Adrenal gland (tissue), 12 donors: ENCODE measurements around the gene IQGAP2. TPM values are rescaled to one million over a fixed set of nuclear protein-coding genes. Genes with fewer than 3 reads are reported as not detected.

Experiments
- DNase-seq, 7 donors: peaks; one replicate each; pipeline ENCODE4 v3.0.0-alpha.2; 2019 to 2020
- H3K27ac ChIP-seq, 5 donors: fragments of 200-600 bp; sonication (generic) in 4 of 5; 1 replicate in 3 of 5; 2 replicates in 2 of 5; pipeline versions ENCODE4 v1.5.1 to v1.8.0; 2016 to 2020; ENCODE audit warnings: mild to moderate bottlenecking in 1 of 5
- H3K27me3 ChIP-seq: fragments of 200-600 bp; 2 replicates; pipeline ENCODE4 v1.8.0; 2021
- H3K36me3 ChIP-seq, 2 donors: fragments of 200-600 bp; replicated peaks in 1 of 2; 1 replicate in 1 of 2; 2 replicates in 1 of 2; pipeline versions ENCODE4 v1.5.1 to v1.8.0; 2018 to 2022
- H3K4me1 ChIP-seq, 2 donors: fragments of 200-600 bp; replicated peaks in 1 of 2; 1 replicate in 1 of 2; 2 replicates in 1 of 2; pipeline versions ENCODE4 v1.5.1 to v1.8.0; 2018 to 2021
- H3K4me3 ChIP-seq, 4 donors: fragments of 200-600 bp; sonication (generic) in 3 of 4; one replicate each; pipeline ENCODE4 v1.5.1; 2016 to 2018
- H3K9me3 ChIP-seq, 3 donors: fragments of 200-600 bp; sonication (generic) in 1 of 3; replicated peaks in 1 of 3; 1 replicate in 2 of 3; 2 replicates in 1 of 3; pipeline versions ENCODE4 v1.5.1 to v1.8.0; 2016 to 2021
- POLR2A ChIP-seq, 2 donors: fragments of 450-650 bp; IDR thresholded peaks; one replicate each; pipeline ENCODE4 v1.6.1; 2017; ENCODE audit warnings: antibody characterized with exemption in 2 of 2, mild to moderate bottlenecking in 2 of 2, moderate library complexity in 1 of 2
- WGBS, 4 donors: extraction: QIAGEN DNeasy Blood & Tissue Kit in 2 of 4; methylation state at CpG; one replicate each; pipeline versions ENCODE4 v1.1.5 to v1.1.7; 2013 to 2017; 5-methylcytosine and 5-hydroxymethylcytosine counted together
- intact Hi-C, 2 donors: fragments of 100-400 bp; cut with DNase I; formaldehyde crosslinking; loops; one replicate each; pipeline versions ENCODE4 v1.14.1 to v1.15.0; 2022 to 2023
- polyA plus RNA-seq, 3 donors: library from polyadenylated mRNA; stranded (reverse); fragments of 200-250 nt in 2 of 3; fragments of 350-450 nt in 1 of 3; fragmentation: Illumina TruSeq in 1 of 3; extraction: RNeasy Lipid Tissue Mini Kit (QIAGEN cat#74804) in 1 of 3; gene quantifications; one replicate each; pipeline ENCODE4 v1.2.3, GENCODE V29; 2013 to 2014
- total RNA-seq, 9 donors: library from RNA; depleted of rRNA in 4 of 9; stranded (reverse); fragments of >200 nt in 4 of 9; fragments of 120-200 nt in 1 of 9; fragmentation: NEBNext Ultra II Directional in 1 of 9; extraction: Animal tissue kit (Norgen Biotek cat#: 25700) in 1 of 9; gene quantifications; one replicate each; pipeline versions ENCODE4 v1.1.0 to v1.2.4, GENCODE V29; 2013 to 2023
- TF ChIP-seq, protein P1 (sequence below), 6 experiments: fragments of 450-650 bp in 4 of 6; fragments of 200-600 bp in 2 of 6; sonication (generic) in 1 of 6; IDR thresholded peaks; 1 replicate in 5 of 6; 2 replicates in 1 of 6; pipeline versions ENCODE4 v1.5.1 to v1.8.0; 2016 to 2021; ENCODE audit warnings: antibody characterized with exemption in 6 of 6, mild to moderate bottlenecking in 2 of 6, moderate library complexity in 1 of 6
- donor health status: healthy with polysubstance abuse.
- donor health status: Bipolar disorder and iron deficiency.
- donor health status: DM: yes; HTN: yes; CAD: no.
- donor health status: DM: no; HTN: no; CAD: no.
- donor health status: DM: no; HTN: no; CAD: no.
- donor health status: DM: yes; HTN: yes; CAD: no.

IQGAP2 gene
- total and polyA plus RNA-seq, 12 donors: 14.9 to 77.3 (median 36.1) TPM

DNA sequence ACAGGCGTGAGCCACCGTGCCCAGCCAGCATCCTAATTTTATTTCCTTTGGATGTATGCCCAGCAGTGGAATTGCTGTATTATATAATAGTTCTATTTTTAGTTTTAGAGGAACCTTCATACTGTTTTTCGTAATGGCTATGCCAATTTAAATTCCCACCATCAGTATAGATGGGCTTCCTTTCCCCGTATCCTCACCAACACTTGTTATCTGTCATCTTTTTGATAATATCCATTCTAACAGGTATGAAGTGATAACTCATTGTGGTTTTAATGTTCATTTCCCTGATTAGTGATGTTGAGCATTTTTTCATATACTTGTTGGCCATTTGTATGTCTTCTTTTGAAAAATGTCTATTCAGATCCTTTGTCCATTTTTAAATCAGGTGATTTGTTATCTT, 325.9 kb downstream of the IQGAP2 start:
- Histone ChIP-seq H3K27me3 (no peaks in the 10 kb centered on the region), H3K9me3 (peaks cover 0 to 3% (median 0%) of the 10 kb centered on the region in 3 donors), H3K27ac (no peak overlapping the region), H3K36me3 (no peaks in the 10 kb centered on the region), H3K4me1 (no peaks in the 10 kb centered on the region), H3K4me3 (no peak overlapping the region)
- intact Hi-C loops: no loop called here
- DNase-seq: no peak
- TF ChIP-seq, protein P1, sequence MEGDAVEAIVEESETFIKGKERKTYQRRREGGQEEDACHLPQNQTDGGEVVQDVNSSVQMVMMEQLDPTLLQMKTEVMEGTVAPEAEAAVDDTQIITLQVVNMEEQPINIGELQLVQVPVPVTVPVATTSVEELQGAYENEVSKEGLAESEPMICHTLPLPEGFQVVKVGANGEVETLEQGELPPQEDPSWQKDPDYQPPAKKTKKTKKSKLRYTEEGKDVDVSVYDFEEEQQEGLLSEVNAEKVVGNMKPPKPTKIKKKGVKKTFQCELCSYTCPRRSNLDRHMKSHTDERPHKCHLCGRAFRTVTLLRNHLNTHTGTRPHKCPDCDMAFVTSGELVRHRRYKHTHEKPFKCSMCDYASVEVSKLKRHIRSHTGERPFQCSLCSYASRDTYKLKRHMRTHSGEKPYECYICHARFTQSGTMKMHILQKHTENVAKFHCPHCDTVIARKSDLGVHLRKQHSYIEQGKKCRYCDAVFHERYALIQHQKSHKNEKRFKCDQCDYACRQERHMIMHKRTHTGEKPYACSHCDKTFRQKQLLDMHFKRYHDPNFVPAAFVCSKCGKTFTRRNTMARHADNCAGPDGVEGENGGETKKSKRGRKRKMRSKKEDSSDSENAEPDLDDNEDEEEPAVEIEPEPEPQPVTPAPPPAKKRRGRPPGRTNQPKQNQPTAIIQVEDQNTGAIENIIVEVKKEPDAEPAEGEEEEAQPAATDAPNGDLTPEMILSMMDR (IDR thresholded peaks at IDR 0.05): no peak
- no peak for TF ChIP-seq POLR2A (IDR thresholded peaks at IDR 0.05)
- 33 to 51% (median 44%) methylated on average over 4 of the region's 4 CpGs for WGBS, 4 donors

DNA sequence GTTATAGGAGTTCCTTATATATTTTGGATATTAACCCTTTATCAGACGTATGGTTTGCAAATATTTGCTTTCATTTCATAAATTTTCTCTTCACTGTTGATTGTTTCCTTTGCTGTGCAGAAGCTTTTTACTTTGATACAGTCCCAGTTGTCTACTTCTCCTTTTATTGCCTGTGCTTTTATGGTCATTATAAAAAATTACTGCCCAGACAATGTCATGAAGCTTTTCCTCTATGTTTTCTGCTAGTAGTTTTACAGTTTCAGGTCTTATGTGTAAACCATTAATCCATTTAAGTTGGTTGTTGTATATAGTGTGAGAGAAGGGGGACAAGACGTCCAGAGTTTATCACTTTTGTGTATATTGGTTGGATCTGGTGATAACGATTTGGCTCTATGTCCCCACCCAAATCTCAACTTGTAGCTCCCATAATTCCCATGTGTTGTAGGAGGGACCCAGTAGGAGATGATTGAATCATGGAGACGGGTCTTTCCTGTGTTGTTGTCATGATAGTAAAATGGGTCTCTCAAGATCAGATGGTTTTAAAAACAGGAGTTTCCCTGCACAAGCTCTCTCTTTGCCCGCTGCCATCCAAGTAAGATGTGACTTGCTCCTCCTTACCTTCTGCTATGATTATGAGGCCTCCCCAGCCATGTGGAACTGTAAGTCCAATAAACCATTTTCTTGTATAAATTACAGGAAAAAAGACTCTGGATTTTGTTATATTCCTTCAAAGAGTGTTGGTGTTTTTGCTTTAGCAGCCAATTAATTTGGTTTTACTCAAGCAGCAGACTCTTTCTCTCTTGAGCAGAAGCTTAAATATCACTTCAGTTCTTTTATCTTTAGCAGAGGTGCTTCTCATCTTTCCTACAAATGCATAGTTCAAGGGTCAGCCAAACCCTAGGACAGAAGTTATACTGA, 326.5 kb downstream of the IQGAP2 start:
- Histone ChIP-seq H3K4me3 (no peak overlapping the region), H3K36me3 (no peaks in the 10 kb centered on the region), H3K27ac (no peak overlapping the region), H3K9me3 (peaks cover 0 to 3% (median 0%) of the 10 kb centered on the region in 3 donors), H3K27me3 (no peaks in the 10 kb centered on the region), H3K4me1 (no peaks in the 10 kb centered on the region)
- DNase-seq: no peak
- TF ChIP-seq POLR2A (IDR thresholded peaks at IDR 0.05): no peak
- TF ChIP-seq, protein P1 (IDR thresholded peaks at IDR 0.05): no peak
- 88 to 94% (median 92%) methylated on average over 5 of the region's 5 CpGs for WGBS, 4 donors
- intact Hi-C loops: no loop called here

DNA sequence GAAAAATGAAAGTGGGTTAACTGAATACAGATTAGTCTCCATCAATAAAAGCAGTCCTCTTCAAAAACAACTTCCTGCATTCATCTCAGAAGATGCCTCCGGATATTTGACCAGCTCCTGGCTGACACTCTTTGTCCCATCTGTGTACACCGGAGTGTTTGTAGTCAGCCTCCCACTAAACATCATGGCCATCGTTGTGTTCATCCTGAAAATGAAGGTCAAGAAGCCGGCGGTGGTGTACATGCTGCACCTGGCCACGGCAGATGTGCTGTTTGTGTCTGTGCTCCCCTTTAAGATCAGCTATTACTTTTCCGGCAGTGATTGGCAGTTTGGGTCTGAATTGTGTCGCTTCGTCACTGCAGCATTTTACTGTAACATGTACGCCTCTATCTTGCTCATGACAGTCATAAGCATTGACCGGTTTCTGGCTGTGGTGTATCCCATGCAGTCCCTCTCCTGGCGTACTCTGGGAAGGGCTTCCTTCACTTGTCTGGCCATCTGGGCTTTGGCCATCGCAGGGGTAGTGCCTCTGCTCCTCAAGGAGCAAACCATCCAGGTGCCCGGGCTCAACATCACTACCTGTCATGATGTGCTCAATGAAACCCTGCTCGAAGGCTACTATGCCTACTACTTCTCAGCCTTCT, 329.4 kb downstream of the IQGAP2 start:
- Histone ChIP-seq H3K4me3 (no peak overlapping the region), H3K27me3 (no peaks in the 10 kb centered on the region), H3K27ac (no peak overlapping the region), H3K9me3 (peaks cover 0 to 3% (median 0%) of the 10 kb centered on the region in 3 donors), H3K36me3 (no peaks in the 10 kb centered on the region), H3K4me1 (peaks cover 0 to 14% of the 10 kb centered on the region in 2 donors)
- TF ChIP-seq, protein P1 (IDR thresholded peaks at IDR 0.05): no peak
- TF ChIP-seq POLR2A (IDR thresholded peaks at IDR 0.05): no peak
- WGBS, 4 donors: 85 to 94% (median 91%) methylated on average over 15 of the region's 15 CpGs
- intact Hi-C loops: no loop called here
- DNase-seq: no peak

DNA sequence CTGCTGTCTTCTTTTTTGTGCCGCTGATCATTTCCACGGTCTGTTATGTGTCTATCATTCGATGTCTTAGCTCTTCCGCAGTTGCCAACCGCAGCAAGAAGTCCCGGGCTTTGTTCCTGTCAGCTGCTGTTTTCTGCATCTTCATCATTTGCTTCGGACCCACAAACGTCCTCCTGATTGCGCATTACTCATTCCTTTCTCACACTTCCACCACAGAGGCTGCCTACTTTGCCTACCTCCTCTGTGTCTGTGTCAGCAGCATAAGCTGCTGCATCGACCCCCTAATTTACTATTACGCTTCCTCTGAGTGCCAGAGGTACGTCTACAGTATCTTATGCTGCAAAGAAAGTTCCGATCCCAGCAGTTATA, 329.9 kb downstream of the IQGAP2 start:
- Histone ChIP-seq H3K27me3 (no peaks in the 10 kb centered on the region), H3K36me3 (no peaks in the 10 kb centered on the region), H3K4me1 (peaks cover 0 to 17% of the 10 kb centered on the region in 2 donors), H3K9me3 (peaks cover 0 to 3% (median 0%) of the 10 kb centered on the region in 3 donors), H3K27ac (no peak overlapping the region), H3K4me3 (no peak overlapping the region)
- intact Hi-C loops: no loop called here
- WGBS, 4 donors: 86 to 93% (median 90%) methylated on average over 13 of the region's 13 CpGs
- DNase-seq: no peak
- TF ChIP-seq, protein P1 (IDR thresholded peaks at IDR 0.05): no peak
- TF ChIP-seq POLR2A (IDR thresholded peaks at IDR 0.05): no peak
